IMR-90 (cell line): ENCODE data around the gene OSBPL6. TPM values are rescaled to one million over a fixed set of nuclear protein-coding genes. Genes with fewer than 3 reads are reported as not detected.

Source experiments
- ATAC-seq: fragments of 200-7000 bp; cut with Tn5 transposase; 2 replicates; pipeline ENCODE4 v1.9.1; 2020; ENCODE audit warnings: low read depth, mild to moderate bottlenecking, moderate library complexity
- BruUV-seq: library from RNA; stranded (reverse); fragments of 400-500 nt; replicated peaks from 2 replicates; lab custom pipeline; 2021; lab: Mats Ljungman, UMichigan
- CTCF ChIA-PET: fragments of 300-600 bp; formaldehyde crosslinking; extraction: SDS; loops from one replicate; lab custom pipeline; 2021; ENCODE audit warnings: antibody characterized with exemption; lab: Yijun Ruan, JAX
- POLR2A ChIA-PET: fragments of 300-600 bp; sonication (Branson Sonifier 250); formaldehyde crosslinking; loops from one replicate; lab custom pipeline; 2022; ENCODE audit warnings: antibody characterized with exemption; ENCODE audit not compliant: unreplicated experiment; lab: Charles Lee
- DNase-seq: peaks from one replicate; pipeline ENCODE4 v3.0.0; 2013
- H2AFZ ChIP-seq: replicated peaks from 2 replicates; pipeline ENCODE3; 2013; ENCODE audit warnings: low read length, mild to moderate bottlenecking; ENCODE audit not compliant: poor library complexity
- H2AK5ac ChIP-seq: 2 replicates; pipeline ENCODE4 v1.6.1; 2013; ENCODE audit warnings: low read depth, low read length, inconsistent platforms
- H2AK9ac ChIP-seq: replicated peaks from 2 replicates; pipeline ENCODE3; 2013; ENCODE audit warnings: mild to moderate bottlenecking, low read depth, low read length, moderate library complexity; ENCODE audit not compliant: poor library complexity
- H2BK120ac ChIP-seq: 2 replicates; pipeline ENCODE4 v1.6.1; 2013; ENCODE audit warnings: low read depth, low read length, inconsistent platforms
- H2BK15ac ChIP-seq: 3 replicates; pipeline ENCODE4 v1.6.1; 2013; ENCODE audit warnings: low read depth, low read length, inconsistent platforms
- H2BK20ac ChIP-seq: 2 replicates; pipeline ENCODE4 v1.6.1; 2013; ENCODE audit warnings: low read depth, mild to moderate bottlenecking, inconsistent platforms, low read length, moderate library complexity
- H2BK5ac ChIP-seq: 2 replicates; pipeline ENCODE4 v1.6.1; 2013; ENCODE audit warnings: mild to moderate bottlenecking, low read depth, low read length, inconsistent platforms; ENCODE audit not compliant: poor library complexity, severe bottlenecking
- H3K14ac ChIP-seq: replicated peaks from 2 replicates; pipeline ENCODE4 v1.6.1; 2013; ENCODE audit warnings: low read depth, low read length, inconsistent platforms
- H3K18ac ChIP-seq: 2 replicates; pipeline ENCODE4 v1.6.1; 2013; ENCODE audit warnings: low read depth, low read length, control low read depth
- H3K23ac ChIP-seq: 2 replicates; pipeline ENCODE4 v1.6.1; 2013; ENCODE audit warnings: low read depth, low read length, inconsistent platforms
- H3K27ac ChIP-seq: 2 replicates; pipeline ENCODE4 v1.5.1; 2013; ENCODE audit warnings: mild to moderate bottlenecking, control low read depth, low read length; ENCODE audit not compliant: insufficient read depth
- H3K27me3 ChIP-seq: 2 replicates; pipeline ENCODE4 v1.6.1; 2013; ENCODE audit warnings: low read length; ENCODE audit not compliant: control insufficient read depth, insufficient read depth
- H3K36me3 ChIP-seq: 2 replicates; pipeline ENCODE4 v1.6.1; 2013; ENCODE audit warnings: low read length, mixed read lengths; ENCODE audit not compliant: control insufficient read depth, insufficient read depth
- H3K4ac ChIP-seq: 2 replicates; pipeline ENCODE4 v1.6.1; 2013; ENCODE audit warnings: low read depth, low read length, inconsistent platforms
- H3K4me1 ChIP-seq: 2 replicates; pipeline ENCODE4 v1.6.1; 2013; ENCODE audit warnings: low read length, mixed read lengths; ENCODE audit not compliant: control insufficient read depth, insufficient read depth
- H3K4me2 ChIP-seq: 2 replicates; pipeline ENCODE4 v1.6.1; 2013; ENCODE audit warnings: low read depth, mild to moderate bottlenecking, control low read depth, low read length, moderate library complexity
- H3K4me3 ChIP-seq: 2 replicates; pipeline ENCODE4 v1.5.1; 2013; ENCODE audit warnings: low read depth, mild to moderate bottlenecking, control low read depth, low read length, moderate library complexity; ENCODE audit not compliant: insufficient read depth
- H3K56ac ChIP-seq: 2 replicates; pipeline ENCODE4 v1.6.1; 2013; ENCODE audit warnings: low read length, inconsistent platforms; ENCODE audit not compliant: insufficient read depth; ENCODE audit errors: extremely low read depth
- H3K79me1 ChIP-seq, 2 experiments: 2 replicates each; pipeline ENCODE4 v1.6.1; 2013; ENCODE audit warnings: low read length in 2 of 2, inconsistent platforms in 1 of 2, low read depth in 1 of 2
- H3K9ac ChIP-seq: 2 replicates; pipeline ENCODE4 v1.6.1; 2013; ENCODE audit warnings: low read depth, low read length, control low read depth
- H3K9me1 ChIP-seq: 2 replicates; pipeline ENCODE4 v1.6.1; 2013; ENCODE audit warnings: low read length, inconsistent platforms; ENCODE audit not compliant: insufficient read depth
- H3K9me3 ChIP-seq: 2 replicates; pipeline ENCODE4 v1.6.1; 2013; ENCODE audit warnings: low read length; ENCODE audit not compliant: control insufficient read depth, insufficient read depth
- H4K20me1 ChIP-seq: 2 replicates; pipeline ENCODE4 v1.6.1; 2013; ENCODE audit warnings: low read length, inconsistent platforms; ENCODE audit not compliant: insufficient read depth
- H4K5ac ChIP-seq: 2 replicates; pipeline ENCODE4 v1.6.1; 2013; ENCODE audit warnings: mild to moderate bottlenecking, low read depth, low read length, control low read depth
- H4K8ac ChIP-seq, 2 experiments: 2 replicates each; pipeline ENCODE4 v1.6.1; 2013; ENCODE audit warnings: low read depth in 2 of 2, low read length in 2 of 2, control low read depth in 1 of 2, inconsistent platforms in 1 of 2
- H4K91ac ChIP-seq: 2 replicates; pipeline ENCODE4 v1.6.1; 2013; ENCODE audit warnings: low read depth, low read length, inconsistent platforms; ENCODE audit not compliant: insufficient read depth
- BHLHE40 ChIP-seq: fragments of 150-350 bp; IDR thresholded peaks from 2 replicates; pipeline ENCODE4 v1.6.1; 2016; ENCODE audit warnings: mild to moderate bottlenecking, low read depth, low read length
- CHD1 ChIP-seq: IDR thresholded peaks from 2 replicates; pipeline ENCODE4 v1.6.1; 2012; ENCODE audit warnings: low read depth, low read length, improper control_type of control experiment
- FOS ChIP-seq: fragments of 150-350 bp; IDR thresholded peaks from 2 replicates; pipeline ENCODE4 v1.6.1; 2016; ENCODE audit warnings: low read depth, low read length
- MAFK ChIP-seq: IDR thresholded peaks from 2 replicates; pipeline ENCODE4 v1.6.1; 2012; ENCODE audit warnings: low read depth, low read length, improper control_type of control experiment
- MAZ ChIP-seq: IDR thresholded peaks from 2 replicates; pipeline ENCODE4 v1.6.1; 2012; ENCODE audit warnings: low read depth, mild to moderate bottlenecking, low read length, improper control_type of control experiment, moderate library complexity, borderline replicate concordance
- RAD21 ChIP-seq: IDR thresholded peaks from 2 replicates; pipeline ENCODE4 v1.6.1; 2012; ENCODE audit warnings: low read length, improper control_type of control experiment
- RCOR1 ChIP-seq: IDR thresholded peaks from 2 replicates; pipeline ENCODE4 v1.6.1; 2012; ENCODE audit warnings: mild to moderate bottlenecking, low read length, improper control_type of control experiment; ENCODE audit not compliant: insufficient replicate concordance
- SMC3 ChIP-seq: fragments of 150-350 bp; IDR thresholded peaks from 2 replicates; pipeline ENCODE4 v1.6.1; 2016; ENCODE audit warnings: low read depth, mild to moderate bottlenecking, antibody characterized with exemption, low read length, moderate library complexity
- WGBS, 2 experiments: methylation state at CpG; one replicate each; pipeline versions ENCODE4 v1.1.5 to v1.1.7; 2013; ENCODE audit warnings: missing lambda C conversion rate in 2 of 2; ENCODE audit not compliant: insufficient read length in 1 of 2; ENCODE audit errors: extremely low coverage in 2 of 2; 5-methylcytosine and 5-hydroxymethylcytosine counted together
- dilution Hi-C: fragments of 300-500 bp; cut with HindIII; formaldehyde crosslinking; loops from one replicate; pipeline ENCODE4 v1.14.3; 2018; ENCODE audit warnings: low sequenced_read_pairs; ENCODE audit not compliant: unreplicated experiment
- in situ Hi-C: fragments of 300-500 bp; cut with MboI; formaldehyde crosslinking; loops from 3 replicates; pipeline ENCODE4 v1.14.3; 2019; ENCODE audit warnings: low sequenced_read_pairs, inconsistent platforms, mixed read lengths
- intact Hi-C: fragments of 100-400 bp; cut with micrococcal nuclease; formaldehyde crosslinking; loops from 2 replicates; pipeline ENCODE4 v1.10.0; 2022
- polyA plus RNA-seq, 3 experiments: library from polyadenylated mRNA; depleted of rRNA; stranded (reverse); fragments of >200 nt; gene quantifications; 2 replicates each; pipeline ENCODE4 v1.2.3, GENCODE V29; 2012; ENCODE audit warnings: low replicate concordance in 1 of 3
- total RNA-seq: library from RNA; depleted of rRNA; stranded (reverse); fragments of >200 nt; gene quantifications from 2 replicates; pipeline ENCODE4 v1.2.3, GENCODE V29; 2012

Gene OSBPL6
- total and polyA plus RNA-seq, 2 of the 4 experiments (the other 2 are of a cell fraction): 3.2 to 3.7 TPM

GRCh38 chr2:178325268-178325667 is 131.0 kb downstream of the OSBPL6 start:
- Histone ChIP-seq H3K18ac (no peak overlapping the region), H2BK5ac (no peak overlapping the region), H4K20me1 (no peaks in the 10 kb centered on the region), H2AK9ac (no peak overlapping the region), H3K4me2 (no peak overlapping the region), H3K9ac (no peak overlapping the region), H3K9me1 (0 out of 2 replicates have a peak, but pooled peaks cover 3% of the 10 kb centered on the region), H2AFZ (no peak overlapping the region), H2BK20ac (no peak overlapping the region), H3K4me3 (no peak overlapping the region), H2BK15ac (no peak overlapping the region), H4K8ac (no peak overlapping the region), H3K4me1 (peaks cover 4% of the 10 kb centered on the region), H2AK5ac (no peak overlapping the region), H3K9me3 (no peaks in the 10 kb centered on the region), H3K27me3 (no peaks in the 10 kb centered on the region), H3K4ac (no peak overlapping the region), H3K79me1 (no peaks in the 10 kb centered on the region; a peak in 1 of 4 replicates), H4K91ac (no peak overlapping the region), H3K56ac (no peak overlapping the region), H3K14ac (no peak overlapping the region), H3K36me3 (no peaks in the 10 kb centered on the region), H3K23ac (no peak overlapping the region), H2BK120ac (no peak overlapping the region), H4K5ac (no peak overlapping the region), H3K27ac (no peak overlapping the region)
- ChIA-PET CTCF (interaction anchor here (1.4 kb wide), 1 partner anchor 19 kb away, joined by 3 read pairs; no protein-coding TSS in a partner anchor), POLR2A (no interaction called here)
- no peak for TF ChIP-seq RAD21
- no peak for TF ChIP-seq MAFK
- no peak for TF ChIP-seq FOS
- no peak for TF ChIP-seq CHD1
- no peak for TF ChIP-seq BHLHE40
- no peak for TF ChIP-seq MAZ
- TF ChIP-seq RCOR1: no peak
- TF ChIP-seq SMC3: no peak
- in situ Hi-C loops: no loop called here
- intact Hi-C loops: no loop called here
- ATAC-seq: no peak
- no peak for DNase-seq
- dilution Hi-C loops: no loop called here
- BruUV-seq: no TSS peak
- whole genome bisulfite sequencing, 2 experiments: no CpG with 5 or more reads among the region's 2 CpGs
